Keratinocyte (primary cell): ENCODE results near the gene RHOB.

Experiments
- EZH2 ChIP-seq: IDR thresholded peaks from one replicate; pipeline ENCODE4 v1.6.1; 2012; ENCODE audit warnings: inconsistent platforms, mild to moderate bottlenecking, low read length, moderate library complexity
- TF ChIP-seq, protein P1 (sequence below), 3 experiments: IDR thresholded peaks in 1 of 3; conservative IDR thresholded peaks in 1 of 3; optimal IDR thresholded peaks in 1 of 3; 2 replicates in 2 of 3; 3 replicates in 1 of 3; pipeline versions ENCODE3 to v1.5.1; 2011; ENCODE audit warnings: low read length in 3 of 3, mild to moderate bottlenecking in 3 of 3, moderate library complexity in 2 of 3, control low read depth in 1 of 3, inconsistent platforms in 1 of 3; ENCODE audit not compliant: insufficient read depth in 2 of 3; ENCODE audit errors: extremely low read depth in 1 of 3

DNA sequence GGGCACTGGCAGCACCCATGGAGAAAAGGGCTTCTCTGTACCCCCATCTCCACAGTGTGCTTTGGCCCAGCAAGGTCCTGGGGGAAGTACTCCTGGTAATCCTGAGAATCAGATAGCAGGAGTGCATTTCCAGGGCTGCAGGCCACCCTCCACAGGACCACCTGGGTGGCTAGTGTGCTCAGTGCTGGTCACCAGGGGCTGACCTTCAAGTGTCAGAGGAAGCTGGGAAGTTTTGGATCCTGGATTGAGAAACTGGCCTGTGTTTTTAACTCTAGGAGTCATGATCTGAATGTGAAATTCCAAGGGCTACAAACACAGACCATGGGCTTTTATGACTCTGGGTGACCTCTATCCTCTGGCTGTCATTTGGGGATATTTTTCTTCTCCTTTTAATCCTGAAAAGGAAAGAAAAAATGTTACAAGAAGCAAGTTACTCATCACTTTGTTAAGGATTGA is 9.3 kb downstream of the RHOB start:
- TF ChIP-seq, protein P1, sequence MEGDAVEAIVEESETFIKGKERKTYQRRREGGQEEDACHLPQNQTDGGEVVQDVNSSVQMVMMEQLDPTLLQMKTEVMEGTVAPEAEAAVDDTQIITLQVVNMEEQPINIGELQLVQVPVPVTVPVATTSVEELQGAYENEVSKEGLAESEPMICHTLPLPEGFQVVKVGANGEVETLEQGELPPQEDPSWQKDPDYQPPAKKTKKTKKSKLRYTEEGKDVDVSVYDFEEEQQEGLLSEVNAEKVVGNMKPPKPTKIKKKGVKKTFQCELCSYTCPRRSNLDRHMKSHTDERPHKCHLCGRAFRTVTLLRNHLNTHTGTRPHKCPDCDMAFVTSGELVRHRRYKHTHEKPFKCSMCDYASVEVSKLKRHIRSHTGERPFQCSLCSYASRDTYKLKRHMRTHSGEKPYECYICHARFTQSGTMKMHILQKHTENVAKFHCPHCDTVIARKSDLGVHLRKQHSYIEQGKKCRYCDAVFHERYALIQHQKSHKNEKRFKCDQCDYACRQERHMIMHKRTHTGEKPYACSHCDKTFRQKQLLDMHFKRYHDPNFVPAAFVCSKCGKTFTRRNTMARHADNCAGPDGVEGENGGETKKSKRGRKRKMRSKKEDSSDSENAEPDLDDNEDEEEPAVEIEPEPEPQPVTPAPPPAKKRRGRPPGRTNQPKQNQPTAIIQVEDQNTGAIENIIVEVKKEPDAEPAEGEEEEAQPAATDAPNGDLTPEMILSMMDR (optimal IDR thresholded peaks at IDR 0.05 in 1 of 3, IDR thresholded peaks at IDR 0.05 in 1 of 3, conservative IDR thresholded peaks at IDR 0.05 in 1 of 3; ENCODE audit: extremely low read depth in 1 of 3, insufficient read depth in 2 of 3, low read length in 3 of 3), result no peak
- no peak for TF ChIP-seq EZH2
